HG03103 (cell line): ENCODE results near the gene CDK6.

ENCODE experiments used
- ATAC-seq: cut with Tn5 transposase; IDR thresholded peaks from one replicate; pipeline ENCODE4 v1.9.1; 2021; ENCODE audit warnings: low read depth; ENCODE audit not compliant: unreplicated experiment

CDK6 gene

DNA sequence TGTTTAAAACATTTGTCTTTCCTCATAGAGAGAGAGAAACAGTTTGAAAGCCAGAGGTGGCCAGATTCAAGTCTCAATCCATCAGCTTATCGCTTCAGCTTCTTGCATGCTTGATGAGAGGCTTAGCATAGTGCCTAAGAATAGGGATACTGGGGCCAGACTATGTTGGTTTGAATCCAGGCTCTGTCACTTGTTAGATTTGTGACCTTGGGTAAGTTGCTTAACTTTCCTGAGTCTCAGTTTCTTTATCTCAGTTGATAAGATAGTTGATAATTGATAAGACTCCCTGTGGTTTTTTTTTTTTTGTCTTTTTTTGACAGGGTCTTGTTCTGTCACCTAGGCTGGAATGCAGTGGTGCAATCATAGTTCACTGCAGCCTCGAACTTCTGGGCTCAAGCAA lies 12.1 kb upstream of the CDK6 start:
- ATAC-seq: no peak

DNA sequence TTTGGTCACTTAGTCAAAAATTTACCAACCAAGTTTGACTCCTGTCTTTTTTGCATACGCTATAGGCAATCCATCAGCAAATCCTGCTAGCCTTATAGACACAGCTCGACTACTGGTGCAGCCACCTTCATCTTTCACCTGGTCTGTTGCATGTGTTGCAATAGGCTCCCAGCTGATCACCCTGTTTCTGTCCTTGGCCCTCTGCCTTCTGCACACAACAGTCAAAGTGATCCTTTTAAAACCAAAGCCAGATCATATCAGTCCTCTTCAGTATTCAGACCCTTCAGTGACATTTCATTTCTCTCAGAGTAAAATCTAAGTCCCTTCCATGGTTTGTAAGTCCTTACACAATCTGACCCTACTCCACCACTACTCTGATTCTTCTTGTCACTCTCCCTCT lies 10.9 kb upstream of the CDK6 start:
- ATAC-seq: no peak

DNA sequence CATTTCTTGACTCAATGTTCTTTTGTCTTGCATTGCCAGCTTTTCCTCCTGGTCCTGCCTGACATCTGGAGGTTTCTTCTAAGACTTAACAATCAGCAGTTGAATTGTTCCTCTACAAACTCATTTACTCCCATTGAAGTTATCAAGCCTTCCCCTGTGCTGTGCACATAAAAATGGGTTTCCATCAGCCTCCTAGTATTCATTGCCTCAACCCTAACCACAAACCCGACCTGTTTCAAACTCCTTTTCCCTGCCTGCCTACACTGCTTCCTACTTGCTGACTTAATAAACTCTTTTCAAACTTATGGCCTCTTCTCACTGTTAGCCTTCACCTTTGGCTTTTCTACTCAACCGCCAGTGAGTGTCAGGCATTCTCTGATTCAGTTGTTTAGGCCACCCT lies 9.4 kb upstream of the CDK6 start:
- no peak for ATAC-seq

DNA sequence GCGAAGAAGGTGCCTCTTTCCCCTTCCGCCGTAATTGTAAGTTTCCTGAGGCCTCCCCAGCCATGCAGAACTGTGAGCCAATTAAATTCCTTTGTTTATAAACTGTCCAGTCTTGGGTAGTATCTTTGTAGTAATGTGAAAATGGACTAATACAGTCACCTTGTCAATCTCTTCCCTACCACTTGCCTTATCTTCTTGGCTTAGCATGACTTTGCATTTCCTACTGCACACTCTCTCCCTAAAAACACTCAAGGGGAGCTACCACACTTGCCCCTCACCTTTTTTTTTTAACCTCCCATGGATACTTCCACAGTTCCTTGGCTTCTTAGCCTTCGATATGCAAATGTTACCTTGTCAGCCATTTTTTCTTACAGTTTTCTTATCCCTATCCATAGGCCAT lies 7.4 kb upstream of the CDK6 start:
- ATAC-seq: no peak

DNA sequence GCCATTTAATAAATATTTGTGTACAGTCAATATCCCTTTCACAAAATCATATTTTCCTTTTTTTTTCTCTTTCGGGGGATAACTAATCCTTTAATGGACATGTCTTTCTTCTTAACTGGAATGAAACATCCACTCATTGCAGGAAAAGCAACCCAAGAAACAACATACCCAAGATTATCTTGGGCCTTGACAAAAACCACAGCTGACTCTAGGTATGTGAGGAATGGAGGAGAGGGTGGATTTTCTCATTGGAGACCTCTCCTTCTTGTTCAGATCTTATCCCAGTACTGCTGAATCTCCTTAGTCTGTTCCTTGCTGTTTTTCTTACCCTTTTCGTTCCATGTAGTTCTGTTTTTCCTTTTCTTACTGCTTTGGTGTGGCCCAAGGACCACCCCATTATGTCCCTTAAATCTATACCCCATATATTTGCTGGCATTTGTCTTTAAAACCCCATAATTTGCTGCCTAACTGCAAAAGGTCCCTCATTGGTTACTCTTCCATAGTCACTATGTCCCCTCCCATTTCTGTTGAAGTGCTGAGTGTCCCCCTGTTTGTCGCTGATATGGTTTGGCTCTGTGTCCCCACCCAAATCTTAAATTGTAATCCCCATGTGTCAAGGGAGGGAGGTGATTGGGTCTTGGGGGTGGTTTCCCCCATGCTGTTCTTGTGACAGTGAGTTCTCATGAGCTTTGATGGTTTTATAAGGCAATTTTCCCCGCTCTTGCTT lies 6.8 kb upstream of the CDK6 start:
- ATAC-seq: no peak

DNA sequence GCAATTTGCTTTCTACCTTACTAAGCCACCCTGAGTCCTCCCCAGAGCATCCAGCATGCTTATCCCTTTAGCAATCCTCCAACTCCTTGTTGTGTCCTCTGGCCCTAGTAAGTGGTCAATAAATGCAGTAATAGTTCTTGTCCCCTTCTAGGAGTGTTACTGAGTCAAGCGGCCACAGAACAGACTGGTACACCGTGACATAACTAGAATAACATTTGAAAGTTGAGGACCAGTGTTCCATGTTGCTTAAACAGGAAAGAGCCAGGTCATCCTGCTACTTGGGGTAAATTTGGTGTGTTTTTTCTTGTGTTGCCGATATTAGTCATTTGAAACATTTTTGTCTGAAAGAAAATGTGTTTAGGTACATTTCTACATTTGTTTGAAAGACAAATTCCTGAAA lies 4.8 kb upstream of the CDK6 start:
- no peak for ATAC-seq

DNA sequence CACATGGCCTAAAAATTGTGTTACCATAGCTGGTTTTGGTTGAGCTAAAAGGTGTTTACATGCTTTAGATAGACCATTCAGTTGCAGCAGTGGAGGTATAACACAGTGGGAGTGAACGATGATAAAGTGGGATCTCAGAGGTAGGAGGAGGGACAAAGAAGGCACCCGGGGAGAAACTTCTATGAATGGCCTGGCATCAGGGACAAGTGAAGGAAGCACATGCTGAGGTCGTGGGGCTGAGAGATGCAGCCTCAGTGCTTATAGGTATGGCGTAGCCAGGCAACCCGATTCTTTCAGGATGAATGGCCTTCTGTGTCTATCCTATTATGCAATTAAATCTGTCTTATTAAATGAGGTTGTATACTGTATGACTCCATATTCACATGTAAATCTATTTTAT lies 3.9 kb upstream of the CDK6 start:
- ATAC-seq: no peak

DNA sequence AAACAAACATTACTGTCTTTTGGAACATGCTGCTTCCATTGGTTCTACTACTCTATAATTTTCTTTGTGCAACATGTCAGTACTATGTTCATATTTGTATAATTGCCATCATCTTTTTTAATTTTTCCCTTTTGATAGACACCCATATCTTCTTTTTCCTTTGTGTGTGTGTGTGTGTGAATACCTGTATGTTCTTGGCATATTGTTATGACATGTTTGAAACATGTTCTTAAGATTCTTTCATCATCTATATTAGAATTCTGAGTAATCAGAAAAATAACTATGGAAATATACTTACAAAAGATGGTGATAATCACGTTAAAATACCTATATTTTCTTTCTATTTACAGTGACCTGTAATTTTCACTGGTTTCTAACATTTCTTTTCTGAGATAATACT lies 3.5 kb upstream of the CDK6 start:
- no peak for ATAC-seq

DNA sequence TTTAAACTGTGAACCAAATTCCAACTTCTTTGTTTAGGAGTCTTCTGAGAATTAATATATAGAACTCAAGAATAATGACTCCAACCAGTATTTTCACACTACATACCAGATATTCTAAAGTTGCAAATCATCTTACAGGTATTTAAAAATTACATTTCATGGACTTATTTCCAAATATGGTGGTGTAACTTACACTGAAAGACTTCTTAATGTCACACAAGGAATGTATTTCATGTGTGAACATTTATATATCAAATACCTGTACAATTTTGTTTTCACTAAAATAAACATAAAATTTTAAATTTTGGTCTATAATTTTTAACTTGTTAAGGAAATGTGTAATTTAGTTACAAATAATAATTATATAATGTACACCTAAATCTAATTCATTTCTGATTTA lies 2.6 kb upstream of the CDK6 start:
- no peak for ATAC-seq

DNA sequence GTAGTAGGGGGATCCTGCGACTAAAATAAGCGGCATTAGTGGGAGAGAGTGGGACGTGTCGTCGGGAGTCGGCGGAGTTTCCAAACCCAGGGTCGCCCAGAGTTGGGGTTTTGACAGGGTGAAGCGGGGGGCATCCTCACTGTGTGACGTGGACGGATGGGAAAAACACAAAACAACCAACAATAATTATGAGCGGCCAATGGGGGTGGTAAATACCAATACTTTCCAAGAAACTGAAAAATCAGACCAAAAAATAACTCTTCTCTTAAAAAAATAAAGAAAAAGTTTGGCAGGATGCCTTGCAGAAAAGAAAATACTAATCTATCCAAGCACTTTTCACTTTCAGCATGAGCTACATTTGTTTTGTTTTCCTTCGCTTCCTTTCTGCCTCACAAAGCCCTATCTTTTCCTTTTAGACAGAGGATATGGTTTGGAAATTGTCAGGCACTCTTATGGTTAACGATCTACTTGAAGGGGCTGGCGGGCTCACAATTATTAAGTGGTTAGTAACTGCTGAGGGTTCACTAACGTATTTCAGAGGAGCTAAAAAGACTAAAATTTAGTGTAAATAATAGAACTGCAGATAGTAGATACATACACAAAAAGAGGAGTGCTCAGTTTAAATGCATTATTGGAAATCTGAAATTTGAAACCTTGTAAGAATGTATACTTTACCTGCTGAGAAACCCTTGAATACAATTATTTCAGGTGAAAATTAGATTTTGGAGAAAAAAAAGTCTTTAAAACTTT lies 802 bp upstream of the CDK6 start:
- no peak for ATAC-seq

DNA sequence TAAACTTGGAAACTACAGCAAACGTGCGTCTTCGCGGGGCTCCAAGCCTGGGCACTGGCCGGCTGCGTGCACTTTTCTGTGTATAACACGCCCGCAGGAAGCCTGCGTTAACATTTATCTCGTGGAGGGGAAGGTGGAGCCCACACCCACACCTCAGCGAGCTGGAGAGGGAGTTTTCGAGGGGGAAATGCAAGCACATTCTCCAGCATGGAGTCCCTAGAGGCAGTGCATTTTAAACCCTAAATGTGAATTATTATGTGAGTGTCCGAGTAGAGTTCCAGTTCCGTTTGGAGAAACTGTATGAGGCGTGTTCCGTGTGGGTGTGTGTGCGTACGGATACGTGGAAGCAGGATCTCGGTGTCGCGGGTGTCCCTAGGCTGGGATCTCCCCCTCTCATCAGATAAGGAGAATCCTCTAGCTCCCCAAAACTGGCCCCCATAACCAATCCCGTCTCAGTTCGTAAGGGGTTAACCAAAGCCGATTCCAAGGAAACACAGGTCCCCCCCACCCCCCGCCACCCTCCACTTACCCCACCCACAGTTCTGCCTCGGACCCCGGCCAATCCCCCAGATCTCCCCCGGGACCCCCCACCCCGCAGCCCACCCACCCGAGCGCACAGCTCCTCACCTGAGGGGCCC lies 403 bp downstream of the CDK6 start:
- no peak for ATAC-seq

DNA sequence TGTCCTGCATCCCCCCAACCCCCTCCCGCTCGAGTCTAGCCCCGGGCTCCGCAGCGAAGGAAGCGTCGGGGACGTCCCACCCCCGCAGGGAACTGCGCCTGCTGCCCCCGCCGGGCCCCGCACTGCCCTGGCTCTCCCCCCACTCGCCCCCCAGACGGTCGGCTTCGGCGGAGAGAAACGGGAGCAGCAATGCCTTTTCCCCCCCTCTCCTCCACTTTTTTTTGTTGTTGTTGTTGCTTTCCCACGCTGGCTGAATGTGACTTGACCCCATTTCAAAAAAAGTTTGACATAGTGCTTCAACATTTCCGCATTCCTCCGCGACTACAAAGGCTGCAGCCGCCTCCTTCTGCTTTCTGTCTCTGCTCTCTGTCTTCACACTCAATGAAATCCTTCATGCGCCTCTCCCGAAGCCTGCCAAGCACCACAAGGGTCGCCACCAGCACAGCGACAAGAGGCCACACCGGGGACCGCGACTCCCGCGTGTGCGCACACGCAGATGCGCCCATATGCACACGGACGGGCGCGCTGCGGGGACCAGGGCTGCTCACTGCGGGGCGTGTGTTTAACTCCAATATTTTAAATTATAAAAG lies 1.0 kb downstream of the CDK6 start:
- no peak for ATAC-seq

DNA sequence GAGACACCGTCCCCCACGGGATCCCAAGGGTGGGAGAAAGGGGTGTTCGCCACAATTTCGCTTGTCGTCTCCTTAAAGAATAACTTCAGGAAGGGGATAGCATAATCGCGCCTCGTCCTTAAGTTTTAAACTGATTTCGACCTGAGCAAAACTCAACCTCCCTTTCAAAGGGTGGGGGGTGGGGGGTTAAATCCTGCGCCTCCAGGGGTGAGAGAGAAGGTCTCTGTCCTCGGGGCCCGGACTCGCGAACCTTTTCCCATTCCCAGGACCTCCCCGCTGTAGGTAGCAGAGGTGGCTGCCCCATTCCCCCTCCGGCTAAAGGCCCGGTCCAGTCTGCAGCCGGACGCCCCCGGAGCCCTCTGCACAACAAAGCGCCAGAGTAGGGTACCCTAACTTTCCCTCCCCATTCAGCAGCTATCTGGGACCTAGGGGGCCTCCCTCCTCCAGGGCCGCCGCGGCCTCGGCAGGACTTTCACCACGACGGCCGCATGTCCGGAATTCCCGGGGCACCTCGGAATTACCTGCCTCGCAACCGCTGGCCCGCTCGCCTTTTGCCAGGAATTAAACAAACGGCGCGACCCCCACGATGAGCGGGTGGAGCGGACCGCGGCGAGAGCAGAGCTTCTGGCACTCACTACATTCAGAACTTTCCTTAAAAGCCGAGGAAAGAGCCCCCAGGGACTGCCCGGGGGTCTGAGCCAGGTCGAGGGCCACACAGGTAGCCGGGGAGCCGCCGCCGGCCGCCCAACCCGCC lies 1.7 kb downstream of the CDK6 start:
- no peak for ATAC-seq

DNA sequence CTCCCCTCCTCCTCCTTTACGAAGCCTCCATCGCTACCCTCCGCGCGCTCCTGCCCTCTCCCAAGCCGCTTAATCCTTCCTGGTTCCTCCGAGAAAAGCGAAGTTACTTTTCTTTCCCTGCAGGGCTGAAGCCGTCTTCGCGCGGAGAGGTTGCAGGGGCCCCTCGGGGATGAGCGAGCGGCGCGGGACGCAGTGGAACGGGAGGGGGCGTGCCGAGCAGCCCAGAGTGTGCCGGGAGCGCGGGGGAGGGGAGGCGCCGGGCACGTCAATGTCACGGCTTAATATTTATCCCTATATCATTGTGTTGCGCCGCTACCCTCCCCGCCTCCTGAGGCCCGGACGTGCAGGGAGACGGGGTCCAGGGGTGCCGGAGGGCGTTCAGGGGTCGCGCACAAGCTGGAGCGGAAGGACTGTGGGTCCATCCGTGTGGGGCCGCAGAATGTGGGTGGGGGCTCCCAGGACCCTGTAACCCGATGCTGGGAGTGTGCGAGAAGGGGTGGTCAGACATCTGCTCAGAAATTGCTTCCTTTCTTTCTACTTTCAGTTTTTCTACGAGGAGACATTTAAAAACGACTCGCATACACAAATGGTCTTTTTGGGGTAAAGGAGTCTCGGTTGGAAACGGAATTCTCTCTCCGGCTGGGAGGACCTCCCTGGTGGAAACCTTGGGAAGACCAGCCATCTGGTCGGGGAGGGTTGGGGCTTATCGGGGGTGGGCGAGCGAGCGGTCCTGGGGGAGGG lies 2.4 kb downstream of the CDK6 start:
- peak; percentile 41 for ATAC-seq

DNA sequence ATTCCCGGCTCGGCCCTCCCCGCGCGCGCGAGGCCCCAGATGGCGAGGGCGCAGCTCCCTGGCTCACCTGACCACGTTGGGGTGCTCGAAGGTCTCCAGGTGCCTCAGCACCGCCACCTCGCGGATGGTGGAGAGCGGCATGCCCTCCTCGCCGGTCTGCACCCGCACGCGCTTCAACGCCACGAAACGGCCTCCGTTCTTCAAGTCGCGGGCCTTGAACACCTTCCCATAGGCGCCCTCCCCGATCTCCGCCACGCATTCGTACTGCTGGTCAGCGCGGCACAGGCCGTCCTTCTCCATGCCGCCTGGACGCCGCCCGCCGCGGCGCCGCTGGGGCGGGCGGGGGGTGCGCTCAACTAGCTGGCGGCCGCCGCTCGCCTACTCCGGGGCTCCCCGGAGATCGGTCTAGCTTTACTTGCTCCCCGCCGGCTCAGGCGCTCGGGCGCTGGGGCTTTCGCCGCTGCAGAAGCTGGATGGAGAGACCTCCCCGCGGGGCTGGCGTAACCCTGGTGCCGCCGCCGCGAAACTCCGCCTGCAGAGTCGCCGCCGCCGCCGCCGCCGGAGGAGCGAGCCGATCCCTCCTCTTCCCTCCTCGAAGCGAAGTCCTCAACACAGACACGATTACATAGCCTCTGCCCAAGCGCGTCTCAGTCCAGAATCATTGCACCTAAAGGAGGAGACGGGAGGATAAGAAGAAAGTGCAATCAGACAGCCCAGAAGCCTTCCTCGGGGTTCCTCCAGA lies 3.2 kb downstream of the CDK6 start:
- ATAC-seq: peak; percentile 48

DNA sequence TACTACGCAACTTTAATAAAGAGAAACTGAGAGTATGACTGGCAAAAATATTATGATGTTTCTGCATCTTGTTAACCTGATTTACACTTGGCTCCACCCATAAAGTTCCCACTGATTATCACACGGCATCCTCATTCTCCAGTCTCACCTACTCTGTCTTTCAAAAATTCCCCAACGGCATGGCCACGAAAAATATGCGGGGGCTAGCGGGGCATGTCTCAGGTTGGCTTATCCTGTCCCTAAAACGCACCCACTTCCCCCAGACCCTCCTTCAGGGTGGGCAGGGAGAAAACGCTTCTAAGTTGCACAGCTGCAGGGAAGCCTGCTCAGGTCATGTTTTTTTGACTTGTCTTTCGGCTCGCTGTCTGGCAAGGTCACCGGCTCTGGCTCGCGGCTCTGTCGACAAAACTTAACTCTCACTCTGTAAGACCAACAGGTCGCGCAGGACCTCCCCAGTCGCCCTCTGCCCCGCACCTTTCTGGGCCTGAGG lies 3.8 kb downstream of the CDK6 start:
- no peak for ATAC-seq

DNA sequence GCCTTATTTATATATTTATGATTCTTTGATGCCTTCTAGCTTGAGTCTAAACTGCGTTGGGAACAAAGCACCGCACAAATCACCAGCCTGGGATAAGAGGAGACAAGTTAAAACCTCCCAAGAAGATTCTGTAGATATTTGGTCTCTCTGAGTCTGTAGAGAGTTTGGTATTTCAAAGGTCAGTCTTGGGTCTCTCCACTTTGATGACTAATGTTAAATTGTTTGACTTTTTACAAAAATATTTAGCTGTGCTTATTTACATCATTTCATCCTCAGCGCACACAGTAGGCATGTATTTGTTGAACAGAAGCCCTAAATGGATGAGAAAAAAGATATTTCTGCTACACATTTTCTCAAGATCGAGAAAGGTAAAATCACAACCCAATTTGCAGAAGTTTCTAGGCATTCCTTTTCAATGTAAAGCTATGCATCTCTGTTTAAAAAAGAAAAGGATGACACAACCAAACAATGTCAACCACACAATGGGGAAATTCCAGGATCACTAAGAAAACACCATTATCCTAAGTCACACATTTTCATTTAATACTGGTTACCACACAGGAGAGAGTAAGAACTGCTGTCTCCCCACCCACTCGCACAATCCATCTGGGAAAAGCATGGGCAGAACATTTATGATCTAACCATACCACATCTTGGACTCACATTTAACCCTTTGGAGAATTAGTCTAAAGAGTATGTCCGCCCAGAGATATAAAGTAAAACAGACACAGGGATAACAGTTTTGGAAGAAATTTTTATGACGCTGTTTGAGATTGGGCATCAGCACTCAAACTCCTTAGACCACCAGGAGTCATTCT lies 4.4 kb downstream of the CDK6 start:
- ATAC-seq: no peak

DNA sequence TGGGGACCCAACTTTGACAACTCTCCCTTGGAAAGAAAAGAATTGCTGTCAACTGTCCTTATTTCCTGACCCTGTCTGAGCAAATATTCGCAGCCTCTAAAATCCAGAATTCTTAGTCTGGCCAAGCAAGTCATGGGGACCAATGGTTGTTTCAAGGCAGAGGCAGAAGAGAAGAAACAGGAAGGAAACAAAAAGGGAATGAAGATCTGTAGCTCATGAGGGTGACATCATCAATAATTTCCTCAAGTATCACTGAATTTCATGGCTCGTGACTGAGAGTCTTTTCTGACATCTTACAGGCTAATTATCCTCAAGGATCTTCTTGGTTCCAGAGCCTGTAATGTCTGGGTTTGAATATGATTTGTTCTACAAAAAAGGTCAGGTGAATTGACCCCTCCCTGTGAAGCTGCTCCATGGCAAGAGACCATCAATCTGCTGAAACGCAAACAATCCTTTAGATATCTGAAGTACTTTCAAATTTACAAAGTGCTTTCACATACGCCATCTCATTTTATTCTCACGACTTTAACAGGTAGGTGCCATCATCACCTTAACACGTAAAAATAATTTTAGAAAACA lies 5.8 kb downstream of the CDK6 start:
- ATAC-seq: no peak
